T47D (cell line): ENCODE data around the gene RASSF8.
A peak's percentile ranks its signal among the peaks of the same experiment; 100 is the strongest.
"Not testable (repeated sequence)": the region's sequence is repeated elsewhere in the genome, so short reads cannot be mapped to it uniquely, and the experiment has no call there.

Source experiments
- DNase-seq, 2 experiments: peaks; one replicate each; pipeline versions ENCODE4 v3.0.0 to v3.0.0-alpha.2; 2011 to 2012; ENCODE audit warnings: low read depth in 1 of 2, low spot score in 1 of 2
- JUND ChIP-seq: IDR thresholded peaks from 2 replicates; pipeline ENCODE4 v1.6.1; 2012; ENCODE audit warnings: low read depth
- in situ Hi-C: cut with HindIII; loops from 2 replicates; pipeline ENCODE4 v1.10.0; 2016; ENCODE audit warnings: low sequenced_read_pairs, low pct_unique_long_range_greater_than_20kb

Gene RASSF8

DNA sequence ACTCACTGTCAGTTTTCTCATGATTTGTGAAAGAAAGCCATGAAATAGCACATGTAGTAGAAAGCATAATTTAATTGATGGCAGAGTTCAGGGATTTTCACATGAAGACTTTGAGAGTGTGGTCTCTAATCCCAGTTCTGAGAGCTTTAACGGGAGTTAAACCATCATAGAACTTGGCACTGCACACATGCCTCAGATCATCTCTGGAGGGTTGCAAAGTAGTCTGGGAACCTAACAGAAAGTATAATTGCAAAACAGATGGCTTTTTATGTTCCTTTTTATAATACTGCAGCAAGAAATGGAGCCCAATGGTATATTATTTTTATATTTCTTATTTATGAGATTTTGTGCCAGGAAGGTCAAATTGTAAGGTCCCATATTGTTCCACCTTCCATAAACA lies 88.4 kb downstream of the RASSF8 start:
- in situ Hi-C loops: no loop called here
- TF ChIP-seq JUND: no peak
- DNase-seq: no peak

DNA sequence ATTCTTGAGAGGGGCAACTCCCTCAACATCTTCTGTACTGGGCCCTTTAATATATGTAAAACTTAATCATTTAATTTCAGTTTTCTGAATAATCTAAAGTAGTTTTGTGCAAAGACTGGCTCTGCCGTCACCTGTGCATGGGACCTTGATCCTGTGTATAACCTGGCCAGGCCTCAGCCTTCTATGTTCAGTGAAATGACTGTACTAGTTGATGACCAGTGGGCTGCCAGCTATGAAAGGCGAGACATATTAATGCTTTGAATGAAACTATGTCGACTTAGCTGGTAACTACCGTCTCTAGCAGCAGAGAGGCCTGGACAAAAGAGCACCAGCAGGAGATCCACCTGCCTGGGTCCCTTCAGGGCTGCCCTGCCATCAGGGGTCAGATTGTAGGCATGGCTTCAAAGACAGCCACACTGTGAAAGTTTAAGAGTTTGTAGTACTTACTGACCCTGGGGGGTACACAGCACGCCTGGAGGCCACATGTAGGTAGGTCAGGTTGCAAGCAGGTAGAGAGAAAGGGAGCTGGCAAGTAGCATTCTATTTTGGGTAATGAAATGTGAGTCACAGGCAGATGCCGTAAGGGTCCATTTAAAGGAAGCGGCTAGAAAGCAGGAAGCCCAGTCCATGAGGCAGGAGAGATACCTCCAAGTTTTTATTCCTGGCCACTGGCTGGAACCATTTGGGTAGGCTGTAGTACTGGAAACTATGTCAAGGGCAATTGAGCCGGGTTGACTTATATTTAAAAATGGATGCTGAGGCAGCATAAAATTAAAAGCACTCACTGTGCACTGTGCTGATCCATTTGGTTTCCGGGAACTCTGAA lies 89.1 kb downstream of the RASSF8 start:
- no peak for DNase-seq
- in situ Hi-C loops: no loop called here
- TF ChIP-seq JUND: no peak

DNA sequence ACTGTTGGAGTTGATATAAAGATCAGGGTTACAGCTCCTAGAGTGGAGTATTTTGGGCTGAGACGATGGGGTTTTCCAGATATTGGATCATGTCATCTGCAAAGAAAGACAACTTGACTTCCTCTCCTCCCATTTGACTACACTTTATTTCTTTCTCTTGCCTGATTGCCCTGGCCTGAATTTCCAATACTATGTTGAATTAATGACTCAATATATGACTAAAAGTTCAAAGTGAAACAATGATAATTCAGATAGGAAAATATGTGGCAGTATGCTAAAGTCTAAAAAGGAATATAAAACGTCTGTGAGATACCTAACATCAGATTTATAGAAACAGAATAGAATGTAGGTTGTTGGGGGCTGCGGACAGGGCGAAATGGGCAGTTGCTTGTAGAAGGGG lies 94.2 kb downstream of the RASSF8 start:
- no peak for DNase-seq
- in situ Hi-C loops: no loop called here
- no peak for TF ChIP-seq JUND

DNA sequence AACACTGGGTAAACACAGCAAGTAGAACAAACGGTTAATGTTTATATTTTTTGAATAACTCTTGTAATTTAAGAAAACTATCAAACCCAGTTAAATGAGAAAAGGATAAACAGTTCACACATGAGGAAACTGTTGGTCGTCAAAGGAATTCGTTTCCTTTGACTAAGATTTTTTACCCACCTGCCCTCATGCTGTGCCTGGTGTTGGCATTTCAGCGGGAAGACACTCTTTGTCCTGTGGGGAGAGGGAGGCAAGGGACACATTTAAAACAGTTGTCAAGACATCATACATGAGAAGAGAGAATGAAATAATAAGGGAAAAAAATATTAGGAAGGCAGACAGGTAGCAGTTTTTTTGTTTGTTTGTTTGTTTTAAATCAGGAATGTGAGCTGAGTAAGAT lies 95.9 kb downstream of the RASSF8 start:
- in situ Hi-C loops: no loop called here
- no peak for DNase-seq
- no peak for TF ChIP-seq JUND

DNA sequence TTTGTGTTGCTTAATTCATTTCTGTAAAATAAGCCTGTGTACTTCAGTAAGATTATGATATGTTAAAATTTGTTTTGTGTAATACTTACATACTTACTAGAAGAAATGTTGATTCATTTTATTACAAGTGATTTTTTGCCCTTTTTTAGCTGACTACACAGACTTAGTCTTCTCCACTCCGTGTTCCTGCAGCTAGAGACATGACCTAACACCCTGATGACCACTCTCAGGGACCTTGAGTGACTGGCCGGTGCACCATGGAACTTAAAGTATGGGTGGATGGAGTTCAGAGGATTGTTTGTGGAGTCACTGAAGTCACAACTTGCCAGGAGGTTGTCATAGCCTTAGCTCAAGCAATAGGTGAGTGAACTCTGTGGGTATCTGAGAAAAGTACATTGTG lies 96.6 kb downstream of the RASSF8 start:
- no peak for DNase-seq
- no peak for TF ChIP-seq JUND
- in situ Hi-C loops: no loop called here

DNA sequence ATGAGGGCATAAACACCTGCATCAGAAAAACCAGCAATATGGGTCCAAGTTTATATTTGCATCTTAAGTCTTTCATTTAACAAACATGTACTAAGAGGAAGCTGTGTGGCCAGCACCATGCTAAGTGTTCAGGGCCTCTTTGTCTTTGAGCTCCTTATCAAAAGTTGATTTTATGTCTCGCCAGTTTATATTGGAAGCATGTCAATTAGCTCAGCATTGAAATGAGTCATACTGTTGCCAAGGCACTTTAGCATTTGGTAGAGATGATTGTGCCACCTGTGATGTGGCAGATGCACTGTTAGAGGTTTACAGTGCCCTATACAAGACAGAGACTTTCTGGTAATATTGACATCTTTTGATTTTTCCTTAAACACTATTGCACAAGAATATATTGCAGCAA lies 97.9 kb downstream of the RASSF8 start:
- in situ Hi-C loops: no loop called here
- peak in 1 of 2 experiments; percentile 12 for DNase-seq
- no peak for TF ChIP-seq JUND

DNA sequence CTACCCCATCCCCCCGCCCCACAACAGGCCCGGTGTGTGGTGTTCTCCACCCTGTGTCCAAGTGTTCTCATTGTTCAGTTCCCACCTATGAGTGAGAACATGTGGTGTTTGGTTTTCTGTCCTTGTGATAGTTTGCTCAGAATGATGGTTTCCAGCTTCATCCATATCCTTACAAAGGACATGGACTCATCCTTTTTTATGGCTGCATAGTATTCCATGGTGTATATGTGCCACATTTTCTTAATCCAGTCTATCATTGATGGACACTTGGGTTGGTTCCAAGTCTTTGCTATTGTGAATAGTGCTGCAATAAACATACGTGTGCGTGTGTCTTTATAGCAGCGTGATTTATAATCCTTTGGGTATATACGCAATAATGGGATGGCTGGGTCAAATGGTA lies 98.8 kb downstream of the RASSF8 start:
- in situ Hi-C loops, DNase-seq: not testable (repeated sequence)

DNA sequence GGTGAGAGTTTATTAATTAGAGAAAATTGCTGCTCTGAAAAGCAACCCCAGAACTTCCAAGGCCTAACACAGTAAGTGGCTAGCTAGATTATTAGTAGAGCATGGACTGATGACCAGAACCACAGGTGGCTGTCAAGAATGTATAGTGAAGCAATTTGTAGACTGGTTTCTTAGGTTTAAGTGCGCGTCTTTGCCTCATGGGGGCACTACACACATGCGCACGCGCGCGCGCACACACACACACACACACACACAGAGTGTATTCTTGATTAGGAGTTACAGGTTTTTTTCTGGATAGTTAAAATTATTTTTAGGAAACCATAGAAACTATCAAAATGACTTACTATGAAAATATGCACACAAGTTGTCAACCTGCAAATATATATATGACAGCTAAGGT lies 99.8 kb downstream of the RASSF8 start:
- TF ChIP-seq JUND: no peak
- in situ Hi-C loops: no loop called here

DNA sequence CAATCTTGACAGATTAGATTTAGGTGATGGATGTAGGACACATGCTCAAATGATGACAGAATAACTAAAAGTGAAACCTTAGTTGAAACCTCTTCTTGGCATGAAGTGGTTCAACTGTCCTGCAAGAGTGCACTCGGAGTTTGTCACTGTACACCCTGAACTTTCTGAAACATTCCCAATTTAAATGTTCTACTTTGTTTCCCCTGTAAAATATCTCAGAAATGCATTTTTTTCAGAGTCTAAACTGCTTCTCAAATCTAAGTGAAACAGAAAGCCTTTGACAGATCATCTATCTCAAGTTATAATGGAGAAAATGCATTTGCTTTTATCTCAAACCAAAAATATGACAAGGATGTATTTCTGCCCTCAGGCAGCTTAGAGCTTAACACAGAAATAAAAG lies 100.3 kb downstream of the RASSF8 start:
- in situ Hi-C loops: no loop called here
- no peak for DNase-seq
- TF ChIP-seq JUND: no peak

More for the DNA sequence above, 99.8 kb downstream of the RASSF8 start:
- peak in 1 of 2 experiments; percentile 12 for DNase-seq

DNA sequence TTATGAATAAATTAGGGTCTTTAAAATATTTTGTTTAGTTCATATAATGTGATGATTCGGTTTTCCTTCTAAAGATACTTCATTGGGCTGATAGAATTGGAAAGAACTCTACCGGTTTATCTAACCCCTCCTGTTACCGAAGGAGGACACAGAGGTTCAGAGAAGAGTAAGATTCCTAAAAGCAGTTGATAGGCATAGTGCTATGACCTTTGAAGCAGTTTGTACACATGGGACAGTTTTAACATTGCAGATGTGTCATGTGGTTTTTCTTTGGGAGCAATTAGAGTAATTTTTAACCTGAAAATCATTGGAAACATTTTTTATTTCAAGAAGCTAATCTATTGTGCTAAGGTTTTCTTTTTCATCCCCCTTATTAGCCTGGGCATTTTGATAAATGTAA lies 103.5 kb downstream of the RASSF8 start:
- in situ Hi-C loops: no loop called here
- TF ChIP-seq JUND: no peak
- no peak for DNase-seq

DNA sequence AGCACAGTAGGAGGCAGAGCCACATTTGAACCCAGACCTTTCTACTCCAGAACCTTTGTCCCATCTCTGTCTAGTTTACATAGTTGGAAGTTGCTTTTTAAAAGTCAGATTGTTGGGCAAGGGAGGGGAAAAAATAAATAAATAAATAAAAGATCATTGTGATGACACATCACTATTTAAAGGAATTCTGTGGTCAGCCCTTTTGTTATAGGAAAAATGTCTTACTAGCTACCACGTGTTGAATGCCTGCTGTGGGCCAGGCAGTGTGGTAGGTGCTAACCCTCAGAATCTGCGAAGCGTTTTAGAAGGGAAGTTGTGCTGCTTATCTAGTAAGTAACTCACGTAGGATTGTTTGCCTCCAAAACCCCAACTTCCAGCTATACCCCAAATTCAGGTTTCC lies 104.1 kb downstream of the RASSF8 start:
- no peak for TF ChIP-seq JUND
- no peak for DNase-seq
- in situ Hi-C loops: no loop called here

DNA sequence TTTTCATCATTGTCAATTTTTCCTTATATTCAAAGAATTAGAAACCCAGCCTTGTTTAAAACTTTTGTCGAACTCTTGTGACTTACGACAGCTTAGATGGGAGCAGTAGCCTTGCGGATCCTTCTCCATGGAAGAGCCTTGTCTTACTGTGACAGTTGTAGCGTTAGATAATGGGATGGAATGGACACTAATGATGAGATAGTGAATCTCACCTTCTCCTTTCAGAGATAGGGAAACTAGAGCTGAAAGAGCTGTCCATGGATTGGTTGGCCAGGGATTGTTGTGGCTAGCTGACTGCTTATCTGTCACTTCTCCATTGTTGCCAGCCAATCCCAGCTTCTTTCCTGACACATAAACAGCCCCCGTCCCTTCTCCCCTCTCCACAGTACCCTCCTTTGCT lies 107.0 kb downstream of the RASSF8 start:
- in situ Hi-C loops: no loop called here
- no peak for TF ChIP-seq JUND
- DNase-seq: no peak

DNA sequence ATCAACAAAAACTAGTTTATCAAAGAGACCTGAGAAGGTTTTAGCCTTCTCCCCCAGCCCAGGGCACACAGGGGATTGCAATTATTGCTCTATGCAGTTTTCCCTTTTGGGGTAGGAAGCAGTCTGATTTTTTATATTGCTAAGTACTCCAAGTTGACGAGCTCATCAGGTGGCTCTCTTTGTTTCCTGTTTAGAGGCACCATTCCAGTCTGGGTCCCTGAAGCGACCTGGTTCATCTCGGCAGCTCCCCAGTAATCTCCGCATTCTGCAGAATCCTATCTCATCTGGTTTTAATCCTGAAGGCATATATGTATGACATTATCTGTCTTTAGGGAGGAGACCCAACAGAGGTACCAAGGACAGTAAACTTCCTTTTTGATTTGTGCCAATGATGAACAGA lies 110.0 kb downstream of the RASSF8 start:
- no peak for DNase-seq
- in situ Hi-C loops: no loop called here

DNA sequence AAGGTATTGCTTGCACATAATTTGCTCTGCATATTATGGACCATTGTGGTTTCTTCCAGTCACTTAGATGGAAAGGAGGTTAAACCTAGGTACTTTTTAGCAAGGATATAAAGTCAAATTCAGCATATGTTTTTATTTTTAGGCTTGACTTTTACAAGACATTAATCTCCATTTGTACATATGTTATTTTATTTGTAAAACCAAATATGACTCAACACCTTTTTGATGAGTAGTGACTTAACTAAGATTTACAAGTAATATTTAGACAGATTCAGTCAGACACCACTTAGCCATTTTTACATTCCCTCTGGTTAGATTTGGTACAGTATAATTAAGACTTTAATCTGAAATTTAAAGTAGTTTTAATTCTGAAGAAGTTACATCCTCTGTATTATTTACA lies 111.3 kb downstream of the RASSF8 start:
- no peak for DNase-seq
- TF ChIP-seq JUND: no peak
- in situ Hi-C loops: no loop called here

More for the DNA sequence above, 110.0 kb downstream of the RASSF8 start:
- TF ChIP-seq JUND: no peak
